22Rv1 (cell line): ENCODE data around the gene TNFRSF19.

Source experiments
- ZFX ChIP-seq: fragments of 450-650 bp; IDR thresholded peaks from 2 replicates; pipeline ENCODE4 v1.6.1; 2017; ENCODE audit warnings: antibody characterized with exemption, borderline replicate concordance
- TF ChIP-seq, protein P1 (sequence below): fragments of 450-650 bp; IDR thresholded peaks from 2 replicates; pipeline ENCODE4 v1.5.1; 2017; ENCODE audit warnings: mild to moderate bottlenecking

DNA sequence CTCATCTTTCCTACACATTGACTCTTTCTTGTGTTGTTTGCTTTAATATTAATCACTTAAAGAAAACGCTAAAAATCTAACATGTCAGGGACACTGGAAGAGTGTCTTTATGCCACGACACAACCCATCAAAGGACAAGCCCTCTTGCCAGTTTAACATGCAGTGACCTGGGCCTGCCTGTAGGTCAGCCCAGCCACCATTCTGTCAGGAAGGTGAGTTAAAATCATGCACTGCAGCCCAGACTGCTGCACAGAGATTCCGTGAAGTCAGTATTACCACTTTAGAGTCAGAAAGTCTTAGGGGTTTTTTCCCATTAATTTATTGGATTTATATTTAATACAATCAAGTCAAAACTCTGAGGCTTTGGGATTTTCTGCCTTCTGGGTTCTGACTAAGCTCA is 58.0 kb downstream of the TNFRSF19 start:
- TF ChIP-seq, protein P1, sequence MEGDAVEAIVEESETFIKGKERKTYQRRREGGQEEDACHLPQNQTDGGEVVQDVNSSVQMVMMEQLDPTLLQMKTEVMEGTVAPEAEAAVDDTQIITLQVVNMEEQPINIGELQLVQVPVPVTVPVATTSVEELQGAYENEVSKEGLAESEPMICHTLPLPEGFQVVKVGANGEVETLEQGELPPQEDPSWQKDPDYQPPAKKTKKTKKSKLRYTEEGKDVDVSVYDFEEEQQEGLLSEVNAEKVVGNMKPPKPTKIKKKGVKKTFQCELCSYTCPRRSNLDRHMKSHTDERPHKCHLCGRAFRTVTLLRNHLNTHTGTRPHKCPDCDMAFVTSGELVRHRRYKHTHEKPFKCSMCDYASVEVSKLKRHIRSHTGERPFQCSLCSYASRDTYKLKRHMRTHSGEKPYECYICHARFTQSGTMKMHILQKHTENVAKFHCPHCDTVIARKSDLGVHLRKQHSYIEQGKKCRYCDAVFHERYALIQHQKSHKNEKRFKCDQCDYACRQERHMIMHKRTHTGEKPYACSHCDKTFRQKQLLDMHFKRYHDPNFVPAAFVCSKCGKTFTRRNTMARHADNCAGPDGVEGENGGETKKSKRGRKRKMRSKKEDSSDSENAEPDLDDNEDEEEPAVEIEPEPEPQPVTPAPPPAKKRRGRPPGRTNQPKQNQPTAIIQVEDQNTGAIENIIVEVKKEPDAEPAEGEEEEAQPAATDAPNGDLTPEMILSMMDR = no peak
- TF ChIP-seq ZFX = no peak
